OCI-LY7 (cell line): ENCODE data around the gene PRMT5.

Experiments
- EZH2phosphoT487 ChIP-seq: fragments of 200-600 bp; sonication (generic); IDR thresholded peaks from 2 replicates; pipeline ENCODE4 v1.6.1; 2018; ENCODE audit warnings: low read depth, borderline replicate concordance, mild to moderate bottlenecking, mixed run types, antibody characterized with exemption, low read length, moderate library complexity, mixed read lengths
- TF ChIP-seq, protein P1 (sequence below): fragments of 200-600 bp; sonication (generic); conservative IDR thresholded peaks from 2 replicates; pipeline ENCODE4 v1.5.1; 2014; ENCODE audit warnings: mild to moderate bottlenecking, antibody characterized with exemption, low read length, moderate library complexity, mixed read lengths

DNA sequence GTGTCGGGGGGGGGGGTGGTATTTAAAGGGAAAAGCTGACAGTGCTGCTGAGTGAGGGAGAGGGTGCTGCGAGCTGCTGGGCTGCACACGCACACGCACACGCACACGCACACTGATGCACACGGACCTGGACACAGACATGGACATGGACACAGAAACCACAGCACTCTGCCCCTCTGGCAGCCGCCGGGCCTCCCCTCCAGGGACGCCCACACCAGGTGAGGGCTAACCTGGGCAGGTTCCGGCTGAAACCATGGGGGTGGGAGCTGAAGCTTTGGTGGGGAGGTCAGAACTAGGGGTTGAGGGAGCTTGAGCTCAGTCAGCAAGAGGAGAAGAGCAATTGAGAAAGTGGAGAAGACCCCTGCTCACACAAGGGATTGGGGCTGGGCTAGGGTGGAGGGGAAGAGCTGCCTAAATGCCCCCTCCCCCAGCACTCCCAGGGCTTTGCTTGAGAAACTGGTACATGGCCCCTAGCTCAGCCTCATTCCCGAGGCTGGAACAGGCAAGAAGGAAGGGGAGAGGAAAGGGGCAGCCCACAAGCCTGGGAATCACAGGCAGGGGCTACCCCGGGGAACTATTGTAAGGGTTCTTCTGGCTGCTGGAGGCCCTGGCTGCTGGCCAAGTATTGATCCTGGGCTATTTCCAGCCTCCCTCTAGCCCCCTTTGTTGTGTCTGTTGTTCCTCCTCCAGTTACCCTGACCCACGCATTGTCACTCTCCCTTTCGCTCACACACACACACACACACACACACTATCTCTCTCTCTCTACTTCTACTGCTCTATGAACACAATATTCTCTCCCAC is 45.8 kb downstream of the PRMT5 start, which contains the start of gene REM2:
- TF ChIP-seq, protein P1, sequence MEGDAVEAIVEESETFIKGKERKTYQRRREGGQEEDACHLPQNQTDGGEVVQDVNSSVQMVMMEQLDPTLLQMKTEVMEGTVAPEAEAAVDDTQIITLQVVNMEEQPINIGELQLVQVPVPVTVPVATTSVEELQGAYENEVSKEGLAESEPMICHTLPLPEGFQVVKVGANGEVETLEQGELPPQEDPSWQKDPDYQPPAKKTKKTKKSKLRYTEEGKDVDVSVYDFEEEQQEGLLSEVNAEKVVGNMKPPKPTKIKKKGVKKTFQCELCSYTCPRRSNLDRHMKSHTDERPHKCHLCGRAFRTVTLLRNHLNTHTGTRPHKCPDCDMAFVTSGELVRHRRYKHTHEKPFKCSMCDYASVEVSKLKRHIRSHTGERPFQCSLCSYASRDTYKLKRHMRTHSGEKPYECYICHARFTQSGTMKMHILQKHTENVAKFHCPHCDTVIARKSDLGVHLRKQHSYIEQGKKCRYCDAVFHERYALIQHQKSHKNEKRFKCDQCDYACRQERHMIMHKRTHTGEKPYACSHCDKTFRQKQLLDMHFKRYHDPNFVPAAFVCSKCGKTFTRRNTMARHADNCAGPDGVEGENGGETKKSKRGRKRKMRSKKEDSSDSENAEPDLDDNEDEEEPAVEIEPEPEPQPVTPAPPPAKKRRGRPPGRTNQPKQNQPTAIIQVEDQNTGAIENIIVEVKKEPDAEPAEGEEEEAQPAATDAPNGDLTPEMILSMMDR = no peak
- no peak for TF ChIP-seq EZH2phosphoT487
